HEK293 (cell line): ENCODE results near the gene USF1.
A peak's percentile ranks its signal among the peaks of the same experiment; 100 is the strongest.

Source experiments
- GLIS1 ChIP-seq: fragments of 450-650 bp; formaldehyde crosslinking; IDR thresholded peaks from 2 replicates; pipeline ENCODE4 v1.5.1; 2016; ENCODE audit warnings: missing biosample characterization, missing genetic modification characterization
- GLIS2 ChIP-seq: fragments of 450-650 bp; formaldehyde crosslinking; IDR thresholded peaks from 2 replicates; pipeline ENCODE4 v1.5.1; 2016; ENCODE audit warnings: missing biosample characterization, missing genetic modification characterization
- PATZ1 ChIP-seq: fragments of 450-650 bp; formaldehyde crosslinking; IDR thresholded peaks from 2 replicates; pipeline ENCODE4 v1.5.1; 2016; ENCODE audit warnings: missing biosample characterization, missing genetic modification characterization
- PRDM10 ChIP-seq: fragments of 450-650 bp; formaldehyde crosslinking; IDR thresholded peaks from 2 replicates; pipeline ENCODE4 v1.5.1; 2016; ENCODE audit warnings: missing biosample characterization, missing genetic modification characterization
- RBAK ChIP-seq: fragments of 450-650 bp; formaldehyde crosslinking; IDR thresholded peaks from 2 replicates; pipeline ENCODE4 v1.5.1; 2016; ENCODE audit warnings: missing biosample characterization, missing genetic modification characterization
- SP2 ChIP-seq: fragments of 450-650 bp; formaldehyde crosslinking; IDR thresholded peaks from 2 replicates; pipeline ENCODE4 v1.5.1; 2016; ENCODE audit warnings: missing biosample characterization, missing genetic modification characterization
- ZBTB17 ChIP-seq: fragments of 450-650 bp; formaldehyde crosslinking; IDR thresholded peaks from 2 replicates; pipeline ENCODE4 v1.5.1; 2016; ENCODE audit warnings: missing biosample characterization, missing genetic modification characterization
- ZBTB49 ChIP-seq: fragments of 450-650 bp; formaldehyde crosslinking; IDR thresholded peaks from 2 replicates; pipeline ENCODE4 v1.5.1; 2016; ENCODE audit warnings: missing biosample characterization, missing genetic modification characterization, low read depth
- ZBTB7A ChIP-seq: fragments of 450-650 bp; formaldehyde crosslinking; IDR thresholded peaks from 2 replicates; pipeline ENCODE4 v1.5.1; 2016; ENCODE audit warnings: low read depth, missing biosample characterization, missing genetic modification characterization
- ZEB2 ChIP-seq: fragments of 450-650 bp; formaldehyde crosslinking; IDR thresholded peaks from 2 replicates; pipeline ENCODE4 v1.5.1; 2016; ENCODE audit warnings: missing biosample characterization, missing genetic modification characterization
- ZNF112 ChIP-seq: fragments of 450-650 bp; formaldehyde crosslinking; IDR thresholded peaks from 2 replicates; pipeline ENCODE4 v1.5.0; 2017; ENCODE audit warnings: missing biosample characterization, missing genetic modification characterization
- ZNF114 ChIP-seq: fragments of 450-650 bp; formaldehyde crosslinking; IDR thresholded peaks from 2 replicates; pipeline ENCODE4 v1.5.0; 2017; ENCODE audit warnings: missing biosample characterization, missing genetic modification characterization
- ZNF157 ChIP-seq: fragments of 450-650 bp; formaldehyde crosslinking; IDR thresholded peaks from 2 replicates; pipeline ENCODE4 v1.5.1; 2016; ENCODE audit warnings: missing biosample characterization, missing genetic modification characterization
- ZNF366 ChIP-seq: fragments of 450-650 bp; formaldehyde crosslinking; conservative IDR thresholded peaks from 2 replicates; pipeline ENCODE4 v1.5.1; 2016; ENCODE audit warnings: missing biosample characterization, missing genetic modification characterization
- ZNF394 ChIP-seq: fragments of 450-650 bp; formaldehyde crosslinking; IDR thresholded peaks from 2 replicates; pipeline ENCODE4 v1.5.1; 2016; ENCODE audit warnings: missing biosample characterization, missing genetic modification characterization, mild to moderate bottlenecking, moderate library complexity, borderline replicate concordance
- ZNF558 ChIP-seq: fragments of 450-650 bp; formaldehyde crosslinking; IDR thresholded peaks from 2 replicates; pipeline ENCODE4 v1.5.1; 2016; ENCODE audit warnings: missing biosample characterization, missing genetic modification characterization
- ZNF571 ChIP-seq: fragments of 450-650 bp; formaldehyde crosslinking; IDR thresholded peaks from 2 replicates; pipeline ENCODE4 v1.5.0; 2017; ENCODE audit warnings: missing biosample characterization, missing genetic modification characterization
- ZNF654 ChIP-seq: fragments of 450-650 bp; formaldehyde crosslinking; IDR thresholded peaks from 2 replicates; pipeline ENCODE4 v1.5.1; 2016; ENCODE audit warnings: low read depth, missing biosample characterization, missing genetic modification characterization
- ZNF791 ChIP-seq: fragments of 450-650 bp; formaldehyde crosslinking; IDR thresholded peaks from 2 replicates; pipeline ENCODE4 v1.5.1; 2016; ENCODE audit warnings: missing biosample characterization, missing genetic modification characterization
- ZNF792 ChIP-seq: fragments of 450-650 bp; formaldehyde crosslinking; IDR thresholded peaks from 2 replicates; pipeline ENCODE4 v1.5.1; 2016; ENCODE audit warnings: missing biosample characterization, missing genetic modification characterization
- ZNF830 ChIP-seq: fragments of 450-650 bp; IDR thresholded peaks from 2 replicates; pipeline ENCODE4 v1.5.0; 2018; ENCODE audit warnings: missing biosample characterization, missing genetic modification characterization, low read depth, mild to moderate bottlenecking, moderate library complexity
- ZSCAN4 ChIP-seq: fragments of 450-650 bp; formaldehyde crosslinking; IDR thresholded peaks from 2 replicates; pipeline ENCODE4 v1.5.1; 2017; ENCODE audit warnings: missing biosample characterization, missing genetic modification characterization
- TF ChIP-seq, protein P1 (sequence below): fragments of 450-650 bp; formaldehyde crosslinking; IDR thresholded peaks from 2 replicates; pipeline ENCODE4 v1.5.1; 2016; ENCODE audit warnings: missing biosample characterization, missing genetic modification characterization
- TF ChIP-seq, protein P2 (sequence below): fragments of 450-650 bp; formaldehyde crosslinking; IDR thresholded peaks from 2 replicates; pipeline ENCODE4 v1.5.1; 2016; ENCODE audit warnings: missing biosample characterization, missing genetic modification characterization
- TF ChIP-seq, protein P3 (sequence below): fragments of 450-650 bp; formaldehyde crosslinking; IDR thresholded peaks from 2 replicates; pipeline ENCODE4 v1.5.1; 2016; ENCODE audit warnings: missing biosample characterization, missing genetic modification characterization

USF1 gene

GRCh38 chr1:161082996-161083747 lies 37.4 kb upstream of the USF1 start (continued):
- TF ChIP-seq, protein P1, sequence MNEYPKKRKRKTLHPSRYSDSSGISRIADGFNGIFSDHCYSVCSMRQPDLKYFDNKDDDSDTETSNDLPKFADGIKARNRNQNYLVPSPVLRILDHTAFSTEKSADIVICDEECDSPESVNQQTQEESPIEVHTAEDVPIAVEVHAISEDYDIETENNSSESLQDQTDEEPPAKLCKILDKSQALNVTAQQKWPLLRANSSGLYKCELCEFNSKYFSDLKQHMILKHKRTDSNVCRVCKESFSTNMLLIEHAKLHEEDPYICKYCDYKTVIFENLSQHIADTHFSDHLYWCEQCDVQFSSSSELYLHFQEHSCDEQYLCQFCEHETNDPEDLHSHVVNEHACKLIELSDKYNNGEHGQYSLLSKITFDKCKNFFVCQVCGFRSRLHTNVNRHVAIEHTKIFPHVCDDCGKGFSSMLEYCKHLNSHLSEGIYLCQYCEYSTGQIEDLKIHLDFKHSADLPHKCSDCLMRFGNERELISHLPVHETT (tag by site-specific recombination), result peak; percentile 69; the same call in 1 of the 2 replicates
- 0 out of 2 replicates have a peak, but pooled peaks have one; percentile 54 for TF ChIP-seq ZNF558
- TF ChIP-seq ZNF830 (tag by site-specific recombination), result no peak
- no peak for TF ChIP-seq ZSCAN4 (tag by site-specific recombination)
- TF ChIP-seq ZBTB17, result 0 out of 2 replicates have a peak, but pooled peaks have one; percentile 33
- no peak for TF ChIP-seq ZNF114 (tag by site-specific recombination)
- TF ChIP-seq PRDM10 (tag by site-specific recombination), result 0 out of 2 replicates have a peak, but pooled peaks have one; percentile 8
- TF ChIP-seq ZBTB49 (tag by site-specific recombination), result no peak
- no peak for TF ChIP-seq ZNF791 (tag by site-specific recombination)
- peak; percentile 69; the same call in 1 of the 2 replicates for TF ChIP-seq ZBTB7A (tag by site-specific recombination)
- TF ChIP-seq PATZ1 (tag by site-specific recombination), result peak; percentile 44
- peak; percentile 22; the same call in 1 of the 2 replicates for TF ChIP-seq ZEB2
- TF ChIP-seq, protein P2, sequence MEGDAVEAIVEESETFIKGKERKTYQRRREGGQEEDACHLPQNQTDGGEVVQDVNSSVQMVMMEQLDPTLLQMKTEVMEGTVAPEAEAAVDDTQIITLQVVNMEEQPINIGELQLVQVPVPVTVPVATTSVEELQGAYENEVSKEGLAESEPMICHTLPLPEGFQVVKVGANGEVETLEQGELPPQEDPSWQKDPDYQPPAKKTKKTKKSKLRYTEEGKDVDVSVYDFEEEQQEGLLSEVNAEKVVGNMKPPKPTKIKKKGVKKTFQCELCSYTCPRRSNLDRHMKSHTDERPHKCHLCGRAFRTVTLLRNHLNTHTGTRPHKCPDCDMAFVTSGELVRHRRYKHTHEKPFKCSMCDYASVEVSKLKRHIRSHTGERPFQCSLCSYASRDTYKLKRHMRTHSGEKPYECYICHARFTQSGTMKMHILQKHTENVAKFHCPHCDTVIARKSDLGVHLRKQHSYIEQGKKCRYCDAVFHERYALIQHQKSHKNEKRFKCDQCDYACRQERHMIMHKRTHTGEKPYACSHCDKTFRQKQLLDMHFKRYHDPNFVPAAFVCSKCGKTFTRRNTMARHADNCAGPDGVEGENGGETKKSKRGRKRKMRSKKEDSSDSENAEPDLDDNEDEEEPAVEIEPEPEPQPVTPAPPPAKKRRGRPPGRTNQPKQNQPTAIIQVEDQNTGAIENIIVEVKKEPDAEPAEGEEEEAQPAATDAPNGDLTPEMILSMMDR (tag by site-specific recombination), result no peak
- TF ChIP-seq ZNF571 (tag by site-specific recombination), result no peak
- peak; percentile 57 for TF ChIP-seq GLIS2
- TF ChIP-seq ZNF112, result no peak
- TF ChIP-seq, protein P3, sequence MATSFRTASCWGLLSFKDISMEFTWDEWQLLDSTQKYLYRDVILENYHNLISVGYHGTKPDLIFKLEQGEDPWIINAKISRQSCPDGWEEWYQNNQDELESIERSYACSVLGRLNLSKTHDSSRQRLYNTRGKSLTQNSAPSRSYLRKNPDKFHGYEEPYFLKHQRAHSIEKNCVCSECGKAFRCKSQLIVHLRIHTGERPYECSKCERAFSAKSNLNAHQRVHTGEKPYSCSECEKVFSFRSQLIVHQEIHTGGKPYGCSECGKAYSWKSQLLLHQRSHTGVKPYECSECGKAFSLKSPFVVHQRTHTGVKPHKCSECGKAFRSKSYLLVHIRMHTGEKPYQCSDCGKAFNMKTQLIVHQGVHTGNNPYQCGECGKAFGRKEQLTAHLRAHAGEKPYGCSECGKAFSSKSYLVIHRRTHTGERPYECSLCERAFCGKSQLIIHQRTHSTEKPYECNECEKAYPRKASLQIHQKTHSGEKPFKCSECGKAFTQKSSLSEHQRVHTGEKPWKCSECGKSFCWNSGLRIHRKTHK (tag by site-specific recombination), result no peak
- TF ChIP-seq GLIS1 (tag by site-specific recombination), result peak; percentile 71
- TF ChIP-seq SP2 (tag by site-specific recombination), result no peak
- peak; percentile 79 for TF ChIP-seq ZNF366
- peak; percentile 50; the same call in 1 of the 2 replicates for TF ChIP-seq ZNF394 (tag by site-specific recombination)
- TF ChIP-seq RBAK (tag by site-specific recombination), result no peak
- no peak for TF ChIP-seq ZNF654
- TF ChIP-seq ZNF792 (tag by site-specific recombination), result no peak
- no peak for TF ChIP-seq ZNF157 (tag by site-specific recombination)
